ENCODE results near the gene ARID4B.

The ARID4B gene

DNA sequence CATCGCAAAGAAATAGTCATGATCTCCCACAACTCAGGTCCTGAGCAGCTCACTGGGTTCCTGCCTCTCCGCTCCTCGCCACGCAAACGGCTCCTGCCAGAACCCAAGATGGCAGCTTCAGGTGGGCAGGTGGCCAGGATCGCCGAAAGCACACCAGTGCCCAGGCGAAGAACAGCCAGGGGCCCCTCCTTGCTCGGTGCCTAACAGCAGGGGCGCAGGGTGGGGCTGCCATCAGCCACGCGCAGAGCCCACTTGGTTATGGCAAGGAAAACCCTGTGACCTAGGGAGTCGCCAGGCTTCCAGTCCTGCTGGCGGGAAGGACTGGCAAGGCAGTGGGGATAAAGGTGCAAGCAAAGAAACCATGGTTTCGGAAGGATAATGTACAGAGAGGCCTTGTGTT, 47.5 kb downstream of the ARID4B start:
- no peak overlapping the region for H3K4me3 ChIP-seq (ENCODE audit: low read depth, low read length)

DNA sequence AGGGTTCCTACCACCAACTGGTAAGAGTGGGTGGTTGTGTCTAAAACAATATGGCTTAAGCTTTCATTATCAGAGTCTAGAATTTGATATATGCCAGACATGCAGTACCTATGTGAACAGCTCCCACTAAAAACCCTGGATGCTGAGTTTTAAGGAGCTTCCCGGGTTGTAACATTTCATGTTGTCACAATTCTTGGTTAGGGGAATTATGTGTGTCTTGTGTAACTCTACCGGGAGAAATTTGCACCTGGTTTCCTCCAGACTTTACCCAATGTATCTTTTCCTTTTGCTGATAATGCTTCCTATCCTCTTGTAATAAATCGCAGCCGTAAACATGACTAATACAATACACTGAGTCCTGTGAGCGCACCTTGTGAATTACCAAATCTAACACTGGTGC, 48.3 kb downstream of the ARID4B start:
- no peak for DNase-seq (ENCODE audit: low read depth)
- H3K4me3 ChIP-seq (ENCODE audit: low read depth, low read length), result no peak overlapping the region
- no peak for TF ChIP-seq POLR2A (IDR thresholded peaks at IDR 0.05; ENCODE audit: extremely low read depth, insufficient read length)
- TF ChIP-seq, protein P1, sequence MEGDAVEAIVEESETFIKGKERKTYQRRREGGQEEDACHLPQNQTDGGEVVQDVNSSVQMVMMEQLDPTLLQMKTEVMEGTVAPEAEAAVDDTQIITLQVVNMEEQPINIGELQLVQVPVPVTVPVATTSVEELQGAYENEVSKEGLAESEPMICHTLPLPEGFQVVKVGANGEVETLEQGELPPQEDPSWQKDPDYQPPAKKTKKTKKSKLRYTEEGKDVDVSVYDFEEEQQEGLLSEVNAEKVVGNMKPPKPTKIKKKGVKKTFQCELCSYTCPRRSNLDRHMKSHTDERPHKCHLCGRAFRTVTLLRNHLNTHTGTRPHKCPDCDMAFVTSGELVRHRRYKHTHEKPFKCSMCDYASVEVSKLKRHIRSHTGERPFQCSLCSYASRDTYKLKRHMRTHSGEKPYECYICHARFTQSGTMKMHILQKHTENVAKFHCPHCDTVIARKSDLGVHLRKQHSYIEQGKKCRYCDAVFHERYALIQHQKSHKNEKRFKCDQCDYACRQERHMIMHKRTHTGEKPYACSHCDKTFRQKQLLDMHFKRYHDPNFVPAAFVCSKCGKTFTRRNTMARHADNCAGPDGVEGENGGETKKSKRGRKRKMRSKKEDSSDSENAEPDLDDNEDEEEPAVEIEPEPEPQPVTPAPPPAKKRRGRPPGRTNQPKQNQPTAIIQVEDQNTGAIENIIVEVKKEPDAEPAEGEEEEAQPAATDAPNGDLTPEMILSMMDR (IDR thresholded peaks at IDR 0.05; ENCODE audit: low read depth, low read length), result no peak
- no peak for TF ChIP-seq MYC (IDR thresholded peaks at IDR 0.05; ENCODE audit: low read depth, low read length)
- TF ChIP-seq, protein P2, sequence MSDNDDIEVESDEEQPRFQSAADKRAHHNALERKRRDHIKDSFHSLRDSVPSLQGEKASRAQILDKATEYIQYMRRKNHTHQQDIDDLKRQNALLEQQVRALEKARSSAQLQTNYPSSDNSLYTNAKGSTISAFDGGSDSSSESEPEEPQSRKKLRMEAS (IDR thresholded peaks at IDR 0.05; ENCODE audit: low read depth, low read length), result no peak

More for the DNA sequence above, 47.5 kb downstream of the ARID4B start:
- TF ChIP-seq, protein P2 (IDR thresholded peaks at IDR 0.05; ENCODE audit: low read depth, low read length), result no peak
- TF ChIP-seq, protein P1 (IDR thresholded peaks at IDR 0.05; ENCODE audit: low read depth, low read length), result no peak
- TF ChIP-seq MYC (IDR thresholded peaks at IDR 0.05; ENCODE audit: low read depth, low read length) (no peak), POLR2A (IDR thresholded peaks at IDR 0.05; ENCODE audit: extremely low read depth, insufficient read length) (no peak)
- DNase-seq (ENCODE audit: low read depth), result no peak

DNA sequence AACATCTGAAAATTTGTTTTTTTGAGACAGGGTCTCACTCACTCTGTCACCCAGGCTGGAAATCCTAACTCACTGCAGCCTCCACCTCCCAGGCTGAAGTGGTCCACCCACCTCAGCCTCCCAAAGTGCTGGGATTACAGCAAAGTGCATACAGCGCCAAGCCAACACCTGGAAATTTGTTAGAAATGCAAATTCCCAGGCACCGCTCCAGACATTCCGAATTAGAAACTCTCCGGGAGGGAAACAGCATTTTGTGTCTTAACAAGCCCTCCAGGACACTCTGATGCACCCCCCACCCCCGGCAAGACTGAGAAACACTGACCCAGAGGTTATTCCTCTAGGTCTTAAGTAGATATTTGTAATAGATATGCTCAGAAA, 49.1 kb downstream of the ARID4B start:
- H3K4me3 ChIP-seq (ENCODE audit: low read depth, low read length), result no peak overlapping the region
- TF ChIP-seq POLR2A (IDR thresholded peaks at IDR 0.05; ENCODE audit: extremely low read depth, insufficient read length) (no peak), MYC (IDR thresholded peaks at IDR 0.05; ENCODE audit: low read depth, low read length) (no peak)
- TF ChIP-seq, protein P2 (IDR thresholded peaks at IDR 0.05; ENCODE audit: low read depth, low read length), result no peak
- TF ChIP-seq, protein P1 (IDR thresholded peaks at IDR 0.05; ENCODE audit: low read depth, low read length), result no peak
- DNase-seq (ENCODE audit: low read depth), result no peak

DNA sequence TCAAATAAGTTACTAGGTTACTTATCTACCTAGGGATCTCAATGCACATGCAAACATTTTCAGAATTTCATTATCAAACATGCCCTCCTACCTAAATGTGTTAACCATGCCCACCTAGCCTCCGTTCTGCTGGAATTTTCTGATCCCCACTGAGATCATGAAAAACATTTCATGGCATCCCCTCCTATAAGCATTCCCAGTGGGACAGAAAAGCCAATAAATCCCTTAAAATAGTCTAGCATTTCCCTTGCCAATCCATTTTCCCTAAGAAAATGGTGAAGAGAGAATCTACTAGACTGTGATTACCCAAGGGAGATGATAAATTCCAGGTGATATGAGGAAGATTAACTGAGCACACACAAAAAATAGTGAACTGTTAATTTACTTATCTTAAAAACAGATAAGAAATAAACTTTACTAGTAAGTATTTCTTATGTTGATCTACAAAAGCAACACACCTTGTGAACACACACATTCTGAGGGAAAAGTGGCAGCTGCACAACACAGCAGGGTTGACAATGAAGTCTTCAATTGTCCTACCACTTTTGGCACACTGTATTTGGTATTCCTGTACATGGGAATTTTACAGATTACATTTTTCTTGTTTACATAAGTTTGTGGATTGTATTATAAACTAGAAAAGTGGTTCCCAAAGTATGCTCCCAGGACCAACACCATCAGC, 49.6 kb downstream of the ARID4B start:
- TF ChIP-seq, protein P1 (IDR thresholded peaks at IDR 0.05; ENCODE audit: low read depth, low read length), result no peak
- TF ChIP-seq MYC (IDR thresholded peaks at IDR 0.05; ENCODE audit: low read depth, low read length), result no peak
- no peak for TF ChIP-seq POLR2A (IDR thresholded peaks at IDR 0.05; ENCODE audit: extremely low read depth, insufficient read length)
- TF ChIP-seq, protein P2 (IDR thresholded peaks at IDR 0.05; ENCODE audit: low read depth, low read length), result no peak
- DNase-seq (ENCODE audit: low read depth), result no peak
- no peak overlapping the region for H3K4me3 ChIP-seq (ENCODE audit: low read depth, low read length)

DNA sequence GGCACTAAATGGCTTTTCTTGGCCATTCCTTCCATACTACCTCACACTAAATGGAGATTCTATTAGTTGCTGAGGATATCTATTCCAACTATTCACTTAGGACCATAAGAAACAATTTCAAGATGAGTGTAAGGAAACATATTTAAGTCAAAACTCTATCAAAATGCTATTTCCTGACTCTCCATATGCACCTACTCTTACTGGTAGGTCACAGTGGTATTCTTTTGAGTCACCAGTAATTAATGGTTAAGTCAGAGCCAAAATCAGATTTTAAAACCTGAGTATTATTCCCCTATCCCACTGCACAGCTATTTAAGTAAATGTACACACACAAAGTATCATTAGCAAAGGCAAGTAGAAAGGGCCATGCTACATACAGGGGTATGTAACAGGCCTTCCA, 50.3 kb downstream of the ARID4B start:
- no peak overlapping the region for H3K4me3 ChIP-seq (ENCODE audit: low read depth, low read length)
- TF ChIP-seq MYC (IDR thresholded peaks at IDR 0.05; ENCODE audit: low read depth, low read length), result no peak
- TF ChIP-seq, protein P1 (IDR thresholded peaks at IDR 0.05; ENCODE audit: low read depth, low read length), result no peak
- TF ChIP-seq POLR2A (IDR thresholded peaks at IDR 0.05; ENCODE audit: extremely low read depth, insufficient read length), result no peak
- TF ChIP-seq, protein P2 (IDR thresholded peaks at IDR 0.05; ENCODE audit: low read depth, low read length), result no peak
- no peak for DNase-seq (ENCODE audit: low read depth)
